ENCODE data around the gene FN1.

FN1 gene

DNA sequence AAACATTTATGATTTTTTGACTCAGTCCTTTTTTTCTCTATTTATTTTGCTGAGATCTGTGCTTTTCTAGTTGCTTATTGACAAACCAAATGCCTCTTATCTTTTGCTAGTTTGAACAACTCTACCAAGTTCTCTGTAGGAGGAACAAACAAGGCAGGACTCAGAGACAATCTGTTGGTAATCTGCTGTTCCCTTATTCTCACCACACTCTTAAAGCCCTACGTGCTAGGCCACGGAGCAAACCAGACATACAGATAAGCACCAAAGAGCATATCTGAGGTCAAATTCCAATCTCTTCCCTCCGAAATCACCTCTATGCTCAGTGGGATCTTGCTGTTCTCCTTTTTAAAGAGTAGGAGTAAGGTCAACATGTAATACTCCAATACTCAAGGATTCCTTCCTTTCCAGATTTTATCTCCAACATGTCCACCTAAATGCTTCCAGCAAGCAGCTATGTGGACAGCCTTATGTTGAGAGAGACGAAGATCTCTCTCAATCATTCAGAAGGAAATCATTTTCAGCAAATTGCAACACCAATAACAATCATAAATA, 18.4 kb downstream of the FN1 start:
- no peaks in the 10 kb centered on the region for H3K27me3 ChIP-seq (ENCODE audit: control insufficient read depth in 1 of 2, insufficient read depth in 1 of 2, low read length in 2 of 2)
- no peak overlapping the region for H2BK12ac ChIP-seq (ENCODE audit: low read length in 2 of 2)
- H2BK15ac ChIP-seq (ENCODE audit: low read depth, poor library complexity, severe bottlenecking) = no peak overlapping the region
- no peaks in the 10 kb centered on the region for H3K9me3 ChIP-seq (ENCODE audit: control insufficient read depth, low read length)
- no peak overlapping the region for H2AK5ac ChIP-seq (ENCODE audit: low read length, severe bottlenecking)
- peaks cover 19 to 100% of the 10 kb centered on the region in 2 experiments for H3K36me3 ChIP-seq (ENCODE audit: control insufficient read depth in 1 of 2, insufficient read depth in 2 of 2, low read depth in 1 of 2, low read length in 2 of 2)
- H3K4me3 ChIP-seq (ENCODE audit: insufficient read depth in 1 of 2, low read depth in 1 of 2, low read length in 2 of 2) = peak overlapping the region in 1 of 2 experiments; percentile 42
- peaks cover 8% of the 10 kb centered on the region for H3K4me1 ChIP-seq (ENCODE audit: control insufficient read depth, insufficient read depth, low read depth, low read length)
- H3K4ac ChIP-seq (ENCODE audit: low read depth in 1 of 2, low read length in 2 of 2) = no peak overlapping the region
- peak overlapping the region; percentile 83 for H3K9ac ChIP-seq (ENCODE audit: low read length)
- peak overlapping the region; percentile 61 for H3K27ac ChIP-seq (ENCODE audit: low read length, poor library complexity, severe bottlenecking)
- DNase-seq = no peak
- no peak overlapping the region for H4K91ac ChIP-seq (ENCODE audit: low read length)
- no peak overlapping the region for H3K23ac ChIP-seq (ENCODE audit: low read length in 2 of 2)
- peak overlapping the region; percentile 35 for H3K4me2 ChIP-seq (ENCODE audit: low read length, poor library complexity, severe bottlenecking)
- no peak overlapping the region for H4K8ac ChIP-seq (ENCODE audit: low read length)
- H2BK120ac ChIP-seq (ENCODE audit: low read depth, low read length) = no peak overlapping the region
- H2BK5ac ChIP-seq (ENCODE audit: low read depth, low read length, poor library complexity, severe bottlenecking) = no peak overlapping the region
- H3K14ac ChIP-seq (ENCODE audit: low read length in 2 of 2) = no peak overlapping the region
- no peak overlapping the region for H3K18ac ChIP-seq (ENCODE audit: low read depth in 1 of 2, low read length in 2 of 2)
- H2AFZ ChIP-seq (ENCODE audit: low read depth, low read length) = no peak overlapping the region
- WGBS = 36% methylated on average over 4 of the region's 4 CpGs
- no peaks in the 10 kb centered on the region for H3K79me1 ChIP-seq (replicated peaks; ENCODE audit: low read length, poor library complexity, severe bottlenecking)

DNA sequence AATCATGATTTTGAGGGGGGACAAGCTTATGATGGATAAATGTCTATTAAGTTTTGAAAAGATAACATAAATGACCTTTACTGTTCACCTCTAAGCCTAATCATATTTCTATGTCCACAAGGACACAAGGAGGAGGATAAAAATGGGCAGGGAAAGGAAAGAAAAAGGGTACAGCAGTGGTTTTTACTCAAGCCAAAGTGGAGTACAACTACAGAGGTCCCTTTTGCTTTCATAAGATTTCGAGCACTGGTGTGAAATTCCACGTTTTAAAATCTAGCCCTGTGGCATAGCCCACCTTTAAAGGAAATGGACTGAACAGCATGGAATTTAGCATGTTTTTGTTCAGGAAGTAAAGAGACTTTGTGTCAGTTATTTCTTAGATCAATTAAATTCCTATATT, 19.2 kb downstream of the FN1 start:
- Histone ChIP-seq H2BK5ac (ENCODE audit: low read depth, low read length, poor library complexity, severe bottlenecking) (no peak overlapping the region), H3K4ac (ENCODE audit: low read depth in 1 of 2, low read length in 2 of 2) (no peak overlapping the region)

GRCh38 chr2:215415820-215416577, 19.9 kb downstream of the FN1 start:
- no peak overlapping the region for H4K91ac ChIP-seq (ENCODE audit: low read length)
- peak overlapping the region in 1 of 2 experiments; percentile 22 for H3K4me3 ChIP-seq (ENCODE audit: insufficient read depth in 1 of 2, low read depth in 1 of 2, low read length in 2 of 2)
- WGBS = no CpG with 5 or more reads among the region's 1 CpG
- H3K9me3 ChIP-seq (ENCODE audit: control insufficient read depth, low read length) = no peaks in the 10 kb centered on the region
- H3K27me3 ChIP-seq (ENCODE audit: control insufficient read depth in 1 of 2, insufficient read depth in 1 of 2, low read length in 2 of 2) = no peaks in the 10 kb centered on the region
- no peak overlapping the region for H2BK12ac ChIP-seq (ENCODE audit: low read length in 2 of 2)
- H2BK5ac ChIP-seq (ENCODE audit: low read depth, low read length, poor library complexity, severe bottlenecking) = no peak overlapping the region
- no peak overlapping the region for H4K8ac ChIP-seq (ENCODE audit: low read length)
- no peak overlapping the region for H2BK120ac ChIP-seq (ENCODE audit: low read depth, low read length)
- no peak overlapping the region for H2AFZ ChIP-seq (ENCODE audit: low read depth, low read length)
- no peak overlapping the region for H2AK5ac ChIP-seq (ENCODE audit: low read length, severe bottlenecking)
- H3K4me1 ChIP-seq (ENCODE audit: control insufficient read depth, insufficient read depth, low read depth, low read length) = peaks cover 9% of the 10 kb centered on the region
- peak overlapping the region; percentile 83 for H3K9ac ChIP-seq (ENCODE audit: low read length)
- no peaks in the 10 kb centered on the region for H3K79me1 ChIP-seq (replicated peaks; ENCODE audit: low read length, poor library complexity, severe bottlenecking)
- H3K18ac ChIP-seq (ENCODE audit: low read depth in 1 of 2, low read length in 2 of 2) = no peak overlapping the region
- no peak overlapping the region for H3K14ac ChIP-seq (ENCODE audit: low read length in 2 of 2)
- no peak overlapping the region for H2BK15ac ChIP-seq (ENCODE audit: low read depth, poor library complexity, severe bottlenecking)
- H3K36me3 ChIP-seq (ENCODE audit: control insufficient read depth in 1 of 2, insufficient read depth in 2 of 2, low read depth in 1 of 2, low read length in 2 of 2) = peaks cover 17 to 99% of the 10 kb centered on the region in 2 experiments
- H3K23ac ChIP-seq (ENCODE audit: low read length in 2 of 2) = no peak overlapping the region
- no peak overlapping the region for H3K4ac ChIP-seq (ENCODE audit: low read depth in 1 of 2, low read length in 2 of 2)
- DNase-seq = no peak
- H3K27ac ChIP-seq (ENCODE audit: low read length, poor library complexity, severe bottlenecking) = no peak overlapping the region
- H3K4me2 ChIP-seq (ENCODE audit: low read length, poor library complexity, severe bottlenecking) = no peak overlapping the region

More for the DNA sequence above, 19.2 kb downstream of the FN1 start:
- H2BK12ac ChIP-seq (ENCODE audit: low read length in 2 of 2) = no peak overlapping the region
- no peak overlapping the region for H3K23ac ChIP-seq (ENCODE audit: low read length in 2 of 2)
- H2BK15ac ChIP-seq (ENCODE audit: low read depth, poor library complexity, severe bottlenecking) = no peak overlapping the region
- H3K14ac ChIP-seq (ENCODE audit: low read length in 2 of 2) = no peak overlapping the region
- H2BK120ac ChIP-seq (ENCODE audit: low read depth, low read length) = no peak overlapping the region
- H3K27ac ChIP-seq (ENCODE audit: low read length, poor library complexity, severe bottlenecking) = peak overlapping the region; percentile 17
- H3K18ac ChIP-seq (ENCODE audit: low read depth in 1 of 2, low read length in 2 of 2) = no peak overlapping the region
- WGBS = 93% methylated on average over 2 of the region's 2 CpGs
- H3K9me3 ChIP-seq (ENCODE audit: control insufficient read depth, low read length) = no peaks in the 10 kb centered on the region
- no peak overlapping the region for H3K4me2 ChIP-seq (ENCODE audit: low read length, poor library complexity, severe bottlenecking)
- no peak overlapping the region for H4K91ac ChIP-seq (ENCODE audit: low read length)
- peak overlapping the region in 1 of 2 experiments; percentile 22 for H3K4me3 ChIP-seq (ENCODE audit: insufficient read depth in 1 of 2, low read depth in 1 of 2, low read length in 2 of 2)
- H3K4me1 ChIP-seq (ENCODE audit: control insufficient read depth, insufficient read depth, low read depth, low read length) = peaks cover 9% of the 10 kb centered on the region
- H3K36me3 ChIP-seq (ENCODE audit: control insufficient read depth in 1 of 2, insufficient read depth in 2 of 2, low read depth in 1 of 2, low read length in 2 of 2) = peaks cover 17 to 100% of the 10 kb centered on the region in 2 experiments
- no peaks in the 10 kb centered on the region for H3K79me1 ChIP-seq (replicated peaks; ENCODE audit: low read length, poor library complexity, severe bottlenecking)
- H3K9ac ChIP-seq (ENCODE audit: low read length) = peak overlapping the region; percentile 83
- H4K8ac ChIP-seq (ENCODE audit: low read length) = no peak overlapping the region
- no peak for DNase-seq
- no peak overlapping the region for H2AFZ ChIP-seq (ENCODE audit: low read depth, low read length)
- no peaks in the 10 kb centered on the region for H3K27me3 ChIP-seq (ENCODE audit: control insufficient read depth in 1 of 2, insufficient read depth in 1 of 2, low read length in 2 of 2)
- H2AK5ac ChIP-seq (ENCODE audit: low read length, severe bottlenecking) = no peak overlapping the region

GRCh38 chr2:215415218-215415617, 20.6 kb downstream of the FN1 start:
- no peak overlapping the region for H2BK12ac ChIP-seq (ENCODE audit: low read length in 2 of 2)
- peak overlapping the region; percentile 83 for H3K9ac ChIP-seq (ENCODE audit: low read length)
- no peaks in the 10 kb centered on the region for H3K79me1 ChIP-seq (replicated peaks; ENCODE audit: low read length, poor library complexity, severe bottlenecking)
- H3K14ac ChIP-seq (ENCODE audit: low read length in 2 of 2) = no peak overlapping the region
- H2AK5ac ChIP-seq (ENCODE audit: low read length, severe bottlenecking) = no peak overlapping the region
- no peak overlapping the region for H3K27ac ChIP-seq (ENCODE audit: low read length, poor library complexity, severe bottlenecking)
- H3K4me2 ChIP-seq (ENCODE audit: low read length, poor library complexity, severe bottlenecking) = no peak overlapping the region
- no peak overlapping the region for H4K8ac ChIP-seq (ENCODE audit: low read length)
- H2AFZ ChIP-seq (ENCODE audit: low read depth, low read length) = no peak overlapping the region
- H3K9me3 ChIP-seq (ENCODE audit: control insufficient read depth, low read length) = no peaks in the 10 kb centered on the region
- H3K4me3 ChIP-seq (ENCODE audit: insufficient read depth in 1 of 2, low read depth in 1 of 2, low read length in 2 of 2) = no peak overlapping the region
- no peak overlapping the region for H3K23ac ChIP-seq (ENCODE audit: low read length in 2 of 2)
- no peak overlapping the region for H3K4ac ChIP-seq (ENCODE audit: low read depth in 1 of 2, low read length in 2 of 2)
- H3K18ac ChIP-seq (ENCODE audit: low read depth in 1 of 2, low read length in 2 of 2) = no peak overlapping the region
- H2BK120ac ChIP-seq (ENCODE audit: low read depth, low read length) = no peak overlapping the region
- H3K36me3 ChIP-seq (ENCODE audit: control insufficient read depth in 1 of 2, insufficient read depth in 2 of 2, low read depth in 1 of 2, low read length in 2 of 2) = peaks cover 17 to 98% of the 10 kb centered on the region in 2 experiments
- no peaks in the 10 kb centered on the region for H3K27me3 ChIP-seq (ENCODE audit: control insufficient read depth in 1 of 2, insufficient read depth in 1 of 2, low read length in 2 of 2)
- no CpG with 5 or more reads among the region's 1 CpG for WGBS
- H3K4me1 ChIP-seq (ENCODE audit: control insufficient read depth, insufficient read depth, low read depth, low read length) = peaks cover 7% of the 10 kb centered on the region
- no peak overlapping the region for H4K91ac ChIP-seq (ENCODE audit: low read length)
- DNase-seq = no peak
- H2BK15ac ChIP-seq (ENCODE audit: low read depth, poor library complexity, severe bottlenecking) = no peak overlapping the region
- H2BK5ac ChIP-seq (ENCODE audit: low read depth, low read length, poor library complexity, severe bottlenecking) = no peak overlapping the region
